Left ventricle myocardium inferior (tissue), 1 donor: ENCODE results near the gene MXD4. TPM values are rescaled to one million over a fixed set of nuclear protein-coding genes. Genes with fewer than 3 reads are reported as not detected.

Experiments
- DNase-seq: peaks from one replicate; pipeline ENCODE4 v3.0.0-alpha.2; 2020
- H3K27ac ChIP-seq: fragments of 200-600 bp; replicated peaks from 2 replicates; pipeline ENCODE4 v1.8.0; 2021
- H3K27me3 ChIP-seq: fragments of 200-600 bp; 2 replicates; pipeline ENCODE4 v1.8.0; 2021; ENCODE audit warnings: low read depth
- H3K36me3 ChIP-seq: fragments of 200-600 bp; 2 replicates; pipeline ENCODE4 v1.8.0; 2021
- H3K4me1 ChIP-seq: fragments of 200-600 bp; 2 replicates; pipeline ENCODE4 v1.8.0; 2021
- H3K4me3 ChIP-seq: fragments of 200-600 bp; 2 replicates; pipeline ENCODE4 v1.8.0; 2021; ENCODE audit warnings: mild to moderate bottlenecking, moderate library complexity
- H3K9me3 ChIP-seq: fragments of 200-600 bp; replicated peaks from 2 replicates; pipeline ENCODE4 v1.8.0; 2021
- CTCF ChIP-seq: fragments of 200-600 bp; IDR thresholded peaks from 2 replicates; pipeline ENCODE4 v1.8.0; 2021; ENCODE audit warnings: antibody characterized with exemption, mild to moderate bottlenecking, borderline replicate concordance
- intact Hi-C: fragments of 100-400 bp; cut with micrococcal nuclease; formaldehyde crosslinking; loops from one replicate; pipeline ENCODE4 v1.11.0; 2022
- total RNA-seq: library from RNA; stranded (reverse); fragmentation: NEBNext Ultra II Directional; extraction: Animal tissue kit (Norgen Biotek cat#: 25700); gene quantifications from one replicate; pipeline ENCODE4 v1.2.1, GENCODE V29; 2021
- donor health status: DM: no; HTN: yes; CAD: no; lungs with severe emphysema.

Gene MXD4
- total RNA-seq, 1 donor from 2014 or later = 40.4 TPM

DNA sequence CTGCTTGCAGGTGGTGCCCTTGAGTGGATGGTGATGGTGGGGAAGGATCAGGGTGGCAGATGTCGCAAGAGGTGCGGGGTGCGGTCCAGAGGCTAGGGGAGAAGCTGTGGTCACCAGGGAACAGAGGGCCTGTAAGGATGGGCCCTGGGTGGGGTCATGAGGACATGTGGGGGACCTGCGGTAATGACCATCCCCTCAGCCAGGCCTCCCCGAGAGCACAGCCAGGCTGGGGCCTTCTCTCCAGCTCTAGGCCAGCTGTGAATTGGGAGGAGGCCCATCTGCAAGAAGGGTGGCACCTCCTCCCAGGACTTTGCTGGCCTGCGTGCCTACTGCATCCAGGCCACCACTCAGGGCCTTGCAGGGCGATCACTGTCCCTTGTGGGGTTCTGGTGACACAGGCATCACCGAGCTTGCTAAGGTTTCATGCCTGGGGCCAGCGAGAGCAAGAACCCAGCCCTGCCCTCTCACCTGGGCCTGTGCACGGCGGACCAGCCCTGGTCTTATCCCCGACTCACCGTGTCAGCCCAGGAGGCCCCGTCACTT is 34.1 kb upstream of the MXD4 start:
- Histone ChIP-seq H3K27ac (no peak overlapping the region), H3K9me3 (no peaks in the 10 kb centered on the region), H3K4me1 (peaks cover 17% of the 10 kb centered on the region), H3K27me3 (no peaks in the 10 kb centered on the region), H3K4me3 (no peak overlapping the region), H3K36me3 (no peaks in the 10 kb centered on the region)
- intact Hi-C loops = no loop called here
- no peak for TF ChIP-seq CTCF
- no peak for DNase-seq

- TF ChIP-seq CTCF = no peak
These were observed 33.6 kb upstream of the MXD4 start for GRCh38 chr4:2295500-2295899.

GRCh38 chr4:2292646-2293108 is 30.8 kb upstream of the MXD4 start:
- intact Hi-C loops = no loop called here
- Histone ChIP-seq H3K9me3 (no peaks in the 10 kb centered on the region), H3K27ac (no peak overlapping the region), H3K36me3 (no peaks in the 10 kb centered on the region), H3K4me3 (no peak overlapping the region), H3K4me1 (peaks cover 17% of the 10 kb centered on the region), H3K27me3 (no peaks in the 10 kb centered on the region)
- DNase-seq = no peak
- TF ChIP-seq CTCF = no peak

More at GRCh38 chr4:2295500-2295899, 33.6 kb upstream of the MXD4 start:
- intact Hi-C loops = no loop called here
- H3K9me3 ChIP-seq = no peaks in the 10 kb centered on the region
- no peak for DNase-seq
- H3K4me1 ChIP-seq = peaks cover 17% of the 10 kb centered on the region
- no peaks in the 10 kb centered on the region for H3K36me3 ChIP-seq
- no peaks in the 10 kb centered on the region for H3K27me3 ChIP-seq
- H3K27ac ChIP-seq = no peak overlapping the region
- no peak overlapping the region for H3K4me3 ChIP-seq

- TF ChIP-seq CTCF = no peak
- no peak for DNase-seq
These were observed 30.1 kb upstream of the MXD4 start for GRCh38 chr4:2291705-2292645.

GRCh38 chr4:2290974-2291704 is 29.2 kb upstream of the MXD4 start:
- Histone ChIP-seq H3K27ac (no peak overlapping the region), H3K4me3 (no peak overlapping the region), H3K4me1 (peaks cover 6% of the 10 kb centered on the region), H3K36me3 (no peaks in the 10 kb centered on the region), H3K9me3 (no peaks in the 10 kb centered on the region), H3K27me3 (no peaks in the 10 kb centered on the region)
- intact Hi-C loops = no loop called here
- DNase-seq = no peak
- no peak for TF ChIP-seq CTCF

More at GRCh38 chr4:2291705-2292645, 30.1 kb upstream of the MXD4 start:
- Histone ChIP-seq H3K36me3 (no peaks in the 10 kb centered on the region), H3K4me1 (peaks cover 15% of the 10 kb centered on the region), H3K9me3 (no peaks in the 10 kb centered on the region), H3K4me3 (no peak overlapping the region), H3K27ac (no peak overlapping the region), H3K27me3 (no peaks in the 10 kb centered on the region)
- intact Hi-C loops = no loop called here
